Medulla oblongata (tissue), 1 donor: Measurements from ENCODE around the gene MAD1L1.
A peak's percentile ranks its signal among the peaks of the same experiment; 100 is the strongest.

Experiments used
- DNase-seq: peaks from one replicate; pipeline ENCODE4 v3.0.0-alpha.2; 2015; ENCODE audit errors: extremely low spot score

Gene MAD1L1

GRCh38 chr7:2218444-2218785 is 14.3 kb downstream of the MAD1L1 start:
- no peak for DNase-seq

DNA sequence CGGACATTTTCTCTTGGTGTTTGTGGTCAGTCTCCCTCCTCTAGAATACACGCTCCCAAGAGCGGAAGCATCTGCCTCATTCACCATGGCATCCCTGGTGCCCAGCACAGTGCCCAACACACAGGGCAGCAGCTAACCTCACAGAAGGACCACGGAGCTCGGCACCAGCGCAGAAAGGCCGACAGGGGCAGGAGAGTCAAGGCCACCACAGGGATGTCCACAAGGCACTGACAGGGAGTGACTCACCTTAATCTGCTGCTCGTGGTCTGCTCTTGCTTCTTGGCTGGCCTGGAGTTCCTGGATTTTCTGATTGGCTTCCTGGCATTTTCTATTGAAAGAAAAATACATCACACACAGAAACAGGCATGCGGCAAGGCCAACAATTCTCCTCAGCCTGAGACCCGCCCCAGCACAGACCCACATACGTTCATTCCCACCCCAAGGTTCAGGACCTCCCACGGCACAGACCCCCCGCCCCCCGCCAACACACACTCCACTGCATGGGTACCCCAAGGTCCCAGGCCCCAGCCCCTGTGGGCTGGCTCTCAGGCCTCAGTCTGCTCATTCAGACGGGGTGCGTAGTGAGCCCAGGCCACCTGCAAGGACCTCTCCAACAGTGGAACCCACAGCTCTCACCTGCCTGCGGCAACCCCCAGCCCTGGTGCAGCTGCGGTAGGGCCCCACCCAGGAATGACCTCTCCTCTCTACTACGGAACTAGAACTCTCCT is 14.9 kb downstream of the MAD1L1 start:
- no peak for DNase-seq

GRCh38 chr7:2217206-2217605 is 15.5 kb downstream of the MAD1L1 start:
- no peak for DNase-seq

DNA sequence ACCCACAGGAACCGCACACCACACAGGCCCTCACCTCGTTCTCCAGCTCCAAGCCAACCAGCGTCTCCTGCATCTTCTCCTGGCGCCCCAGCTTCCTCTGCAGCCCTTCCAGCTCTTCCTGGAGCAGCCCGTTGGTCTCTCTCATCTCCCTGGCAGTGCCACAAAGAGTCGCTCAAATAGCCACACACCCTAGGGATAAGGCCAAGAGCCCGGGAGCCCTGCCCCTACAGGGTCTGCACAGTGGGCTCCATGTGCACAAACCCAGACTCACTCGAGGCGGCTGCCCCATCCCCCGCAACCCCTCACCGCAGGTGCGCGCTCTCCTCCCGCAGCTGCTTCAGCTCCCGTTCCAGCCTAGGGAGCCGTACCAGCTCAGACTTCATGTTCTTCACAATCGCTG is 16.9 kb downstream of the MAD1L1 start:
- DNase-seq = no peak

DNA sequence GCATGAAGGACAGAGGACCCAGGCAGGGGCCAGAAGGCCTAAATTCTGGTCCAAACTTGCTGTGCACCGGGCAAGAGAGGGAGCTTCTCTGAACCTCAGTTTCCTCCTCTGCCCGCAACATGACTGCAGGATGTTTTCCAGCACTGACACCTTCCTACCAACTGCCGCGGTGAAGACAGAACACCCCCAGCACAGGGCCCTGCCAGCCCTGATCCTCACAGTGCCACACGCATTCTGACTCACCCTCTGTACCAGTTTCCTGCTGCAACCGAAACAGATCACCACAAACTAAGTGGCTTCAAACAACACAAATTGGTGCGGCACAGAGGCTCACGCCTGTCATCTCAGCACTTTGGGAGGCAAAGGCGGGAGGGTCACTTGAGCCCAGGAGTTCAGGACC is 18.1 kb downstream of the MAD1L1 start:
- no peak for DNase-seq

DNA sequence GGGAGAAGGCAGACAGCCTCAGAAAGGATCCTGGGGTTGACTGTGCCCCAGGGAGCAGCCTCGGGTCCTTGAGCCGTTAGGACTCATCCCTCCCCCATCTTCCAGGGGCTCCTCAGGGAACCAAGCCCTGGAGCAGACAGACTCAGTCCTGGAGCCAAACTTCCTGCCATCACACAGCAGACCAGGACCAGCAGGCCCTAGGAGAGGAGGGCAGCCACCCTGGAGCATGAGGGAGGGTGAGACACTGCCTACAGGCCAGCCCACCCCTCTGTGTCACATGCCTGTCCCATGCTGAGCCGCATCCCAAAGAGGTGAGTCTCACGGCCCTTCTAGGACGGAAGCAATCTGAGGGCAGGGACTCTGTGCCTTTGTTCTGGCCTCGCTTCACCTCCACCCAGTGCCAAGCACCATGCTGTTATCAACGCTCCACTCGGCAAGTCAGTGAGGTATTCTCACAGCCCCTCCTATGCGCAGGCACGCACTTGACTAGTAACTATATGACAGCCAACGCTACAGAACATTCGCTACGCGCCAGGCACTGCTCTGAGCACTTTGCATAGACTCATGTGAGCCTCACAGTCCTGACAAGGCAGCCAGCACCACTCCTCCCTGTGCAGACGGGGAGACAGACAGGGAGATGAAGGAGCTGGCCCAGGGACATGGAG is 19.1 kb downstream of the MAD1L1 start:
- no peak for DNase-seq

GRCh38 chr7:2212906-2213305 is 19.8 kb downstream of the MAD1L1 start:
- no peak for DNase-seq

DNA sequence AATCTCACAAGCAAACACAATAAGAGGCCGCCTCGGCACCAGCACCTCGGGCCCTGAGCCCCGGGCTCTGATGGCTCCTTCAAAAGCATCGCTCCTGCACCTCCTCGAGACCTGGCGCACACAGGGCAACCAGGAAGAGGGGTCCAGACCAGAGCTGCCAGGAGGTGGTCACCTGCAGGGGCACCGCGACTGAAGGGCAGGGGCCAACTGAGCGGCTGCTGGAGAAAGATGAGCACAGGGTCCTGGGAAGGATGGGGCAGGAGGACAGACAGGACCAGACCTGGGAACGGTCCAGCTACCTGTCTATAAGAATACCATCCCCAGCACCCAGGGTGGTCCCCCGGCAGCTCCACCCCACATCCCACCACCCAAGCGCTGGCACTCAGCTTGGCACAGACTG is 20.8 kb downstream of the MAD1L1 start:
- no peak for DNase-seq

GRCh38 chr7:2211259-2211880 is 21.4 kb downstream of the MAD1L1 start:
- no peak for DNase-seq

DNA sequence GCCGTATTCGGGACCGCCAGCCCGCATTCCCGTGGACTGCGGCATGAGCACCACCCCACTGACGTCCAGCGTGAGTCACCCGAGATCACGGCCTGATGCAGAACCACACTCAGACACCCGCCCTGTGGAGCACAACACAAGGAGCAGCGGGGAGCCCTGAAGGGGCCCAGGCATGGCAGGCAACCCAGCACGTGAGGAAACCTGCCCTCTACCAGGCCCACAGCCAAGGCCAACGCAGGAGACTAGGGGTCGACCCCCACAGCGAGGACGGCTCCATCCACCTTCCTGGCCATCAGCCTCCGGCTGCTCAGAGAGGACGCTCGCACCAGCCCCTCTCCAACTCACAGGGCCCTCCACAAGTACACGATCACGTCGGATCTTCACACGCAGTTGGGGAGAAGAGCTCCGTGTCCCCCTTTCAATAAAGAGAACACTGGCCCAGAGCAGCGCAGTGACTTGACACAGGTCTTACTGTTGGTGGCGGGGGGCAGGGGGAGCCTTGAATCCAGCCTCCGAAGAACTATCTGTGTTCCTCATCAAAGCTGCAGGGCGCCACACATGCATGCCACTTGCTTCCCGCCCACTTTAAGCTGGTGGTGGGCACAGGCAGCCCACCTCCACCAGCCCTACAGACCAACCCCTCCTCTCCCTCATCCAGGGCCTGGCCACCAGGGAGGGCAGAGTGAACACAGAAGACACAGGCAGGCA is 22.0 kb downstream of the MAD1L1 start:
- no peak for DNase-seq

GRCh38 chr7:2209961-2210323 is 22.8 kb downstream of the MAD1L1 start:
- DNase-seq = no peak

DNA sequence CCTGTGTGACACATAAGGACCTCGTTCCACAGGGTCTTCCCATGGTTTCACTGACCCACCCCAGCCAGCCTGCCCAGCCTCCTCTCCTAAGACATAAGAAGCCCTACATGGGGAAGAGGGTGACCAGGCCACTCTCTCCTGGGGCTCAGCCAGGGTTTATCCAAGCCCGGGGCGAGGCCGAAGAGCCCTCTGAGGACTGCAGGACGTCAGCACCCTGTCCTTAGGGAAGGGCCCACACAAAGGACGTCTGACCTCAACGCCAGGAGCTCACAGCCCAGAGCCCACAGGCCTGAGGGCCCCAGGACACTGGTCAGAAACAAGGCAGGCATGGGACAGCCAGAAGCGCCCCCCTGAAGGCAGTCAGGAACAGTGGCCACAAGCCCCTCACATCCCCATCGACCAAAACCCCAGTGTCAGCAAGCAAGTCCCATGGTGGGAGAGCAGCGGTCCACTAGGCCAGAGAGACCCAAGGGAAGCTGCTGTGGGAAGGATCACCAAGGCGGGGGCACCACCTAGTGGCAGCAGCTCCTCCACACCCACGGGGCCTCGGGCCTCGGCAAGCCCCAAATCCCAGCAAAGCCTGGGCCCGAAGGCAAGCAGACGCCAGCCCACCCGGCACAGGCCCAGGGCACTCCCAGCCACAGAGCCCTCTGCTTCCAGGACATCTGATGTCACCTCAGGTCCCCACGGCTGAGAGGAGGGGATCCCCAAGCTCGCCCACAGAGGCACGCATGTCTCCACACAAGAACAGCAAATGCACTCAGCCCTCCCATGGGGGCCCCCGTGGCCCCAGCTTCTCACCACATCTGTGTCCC is 23.4 kb downstream of the MAD1L1 start:
- peak; percentile 81 for DNase-seq

DNA sequence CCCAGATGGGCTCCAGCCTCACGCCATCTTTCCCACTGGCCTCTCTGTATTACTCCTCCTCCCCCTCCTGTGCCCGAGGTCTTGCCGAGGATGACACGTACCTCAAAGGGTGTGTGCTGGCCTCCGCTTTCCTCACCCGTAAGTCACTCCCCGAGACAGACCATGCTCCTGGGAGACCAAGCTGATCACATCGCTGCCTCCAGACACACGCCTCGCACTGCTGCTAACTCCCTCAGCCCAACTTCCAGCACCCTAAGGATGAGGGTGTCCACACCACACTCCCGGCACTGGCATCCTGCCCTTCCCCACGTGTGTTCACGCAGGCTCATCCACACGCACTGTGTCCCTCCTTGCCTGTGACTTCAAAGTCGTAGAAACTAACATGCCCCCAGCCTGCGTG is 24.0 kb downstream of the MAD1L1 start:
- DNase-seq = no peak

DNA sequence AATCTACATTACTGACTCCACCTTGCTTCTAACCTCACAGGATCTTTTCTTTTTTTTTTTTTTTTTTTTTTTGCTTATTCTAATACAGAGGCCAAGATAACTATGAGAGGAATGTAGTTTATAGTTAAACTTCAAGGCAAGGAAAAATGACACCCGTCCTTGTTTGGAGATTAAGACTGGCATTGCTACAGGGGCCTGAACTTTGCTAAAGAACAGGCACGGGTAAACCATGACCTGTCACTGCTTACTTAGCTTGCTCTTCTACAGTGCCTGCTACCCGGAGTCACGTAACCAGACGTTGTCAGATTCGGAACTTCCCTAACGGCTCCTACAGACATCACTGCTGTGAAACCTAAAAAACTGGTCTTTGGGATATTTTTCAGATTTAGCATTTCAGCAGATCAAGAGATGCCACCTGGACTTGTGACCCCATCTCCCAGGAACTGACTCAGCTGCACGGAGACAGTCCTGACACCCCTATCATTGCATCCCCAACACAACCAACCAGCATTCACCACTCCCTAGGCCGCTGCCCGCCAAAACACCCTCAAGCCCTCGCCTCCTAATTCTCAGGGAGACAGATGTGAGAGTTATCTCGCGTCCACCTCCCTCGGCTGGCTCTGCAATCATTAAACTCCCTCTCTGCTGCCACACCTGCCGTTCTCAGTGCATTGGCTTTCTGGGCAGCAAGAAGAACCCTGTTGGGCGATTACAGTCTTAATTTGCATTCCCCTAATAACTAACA is 27.5 kb downstream of the MAD1L1 start:
- DNase-seq = no peak

DNA sequence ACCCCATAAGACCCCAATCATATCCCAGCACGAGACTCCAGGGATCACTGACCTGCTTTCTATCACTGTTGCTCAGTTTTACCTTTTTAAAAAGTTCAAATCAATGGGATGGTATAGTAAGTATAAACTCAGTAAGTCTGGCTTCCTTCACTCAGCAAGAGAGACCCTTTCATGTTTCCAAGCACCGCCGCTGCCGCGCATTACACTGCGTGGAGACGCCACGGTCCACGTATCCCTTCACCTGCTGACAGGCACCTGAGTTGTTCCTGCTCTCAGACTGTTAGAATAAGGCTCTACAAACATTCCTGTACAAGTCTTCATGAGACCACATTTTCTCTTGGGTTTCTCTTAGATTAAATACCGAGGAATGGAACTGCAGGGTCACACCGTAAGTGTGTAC is 28.3 kb downstream of the MAD1L1 start:
- DNase-seq = no peak

DNA sequence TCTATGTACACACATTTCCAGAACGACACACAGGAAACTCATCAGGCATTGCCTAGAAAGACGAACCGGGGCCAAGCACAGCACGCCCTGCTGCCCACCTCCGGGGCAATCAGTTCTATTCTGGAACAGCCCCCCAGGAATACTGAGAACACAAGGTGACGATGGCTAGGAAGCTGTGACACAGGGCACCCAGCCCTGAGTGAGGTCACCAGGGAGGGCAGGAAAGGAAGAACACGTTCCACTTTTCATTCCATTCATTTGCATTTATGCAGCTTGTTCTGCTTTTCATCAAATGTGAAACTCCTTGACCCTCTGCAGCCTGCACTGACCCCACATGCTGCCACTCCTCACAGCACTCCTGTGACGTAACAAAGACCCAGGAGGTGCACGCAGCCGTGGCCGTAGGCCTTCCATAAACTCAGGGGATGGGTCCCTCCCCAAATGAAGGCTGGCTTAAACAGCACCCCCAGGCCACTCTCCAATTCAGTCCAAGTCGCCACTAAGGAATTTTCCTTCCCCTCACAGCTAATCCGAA is 28.9 kb downstream of the MAD1L1 start:
- DNase-seq = peak; percentile 41

- DNase-seq = no peak
Observed at GRCh38 chr7:2202901-2203765, 29.6 kb downstream of the MAD1L1 start.

GRCh38 chr7:2202361-2202761 is 30.4 kb downstream of the MAD1L1 start:
- peak; percentile 71 for DNase-seq

GRCh38 chr7:2201686-2202360 is 30.9 kb downstream of the MAD1L1 start:
- no peak for DNase-seq
